T-cell (primary cell): ENCODE measurements around the gene MX1. TPM values are rescaled to one million over a fixed set of nuclear protein-coding genes. Genes with fewer than 3 reads are reported as not detected.

ENCODE experiments used
- ATAC-seq, 4 experiments: fragments of 200-7000 bp in 3 of 4; fragments of 150-1000 bp in 1 of 4; cut with Tn5 transposase; replicated peaks in 1 of 4; 1 replicate in 3 of 4; 2 replicates in 1 of 4; pipeline ENCODE4 v1.10.0; 2021; ENCODE audit warnings: moderate library complexity in 3 of 4, mild to moderate bottlenecking in 2 of 4, moderate number of reproducible peaks in 1 of 4
- CTCF ChIA-PET, 2 donors: fragments of 300-600 bp; sonication (Branson Sonifier 250); formaldehyde crosslinking; loops; one replicate each; lab custom pipeline; 2022; ENCODE audit warnings: antibody characterized with exemption in 2 of 2; lab: Charles Lee
- POLR2A ChIA-PET, 2 donors: fragments of 300-600 bp; sonication (Branson Sonifier 250); formaldehyde crosslinking; loops; one replicate each; lab custom pipeline; 2022; ENCODE audit warnings: antibody characterized with exemption in 2 of 2; lab: Charles Lee
- DNase-seq, 35 experiments: peaks; one replicate each; pipeline versions ENCODE4 v3.0.0 to v3.0.0-alpha.2; 2013 to 2023
- H3K27ac ChIP-seq: one replicate; pipeline ENCODE4 v1.5.1; 2013; ENCODE audit warnings: low read length
- H3K27me3 ChIP-seq, 2 experiments: replicated peaks in 1 of 2; 1 replicate in 1 of 2; 2 replicates in 1 of 2; pipeline versions ENCODE4 v1.6.1 to v1.7.0; 2013; ENCODE audit warnings: low read length in 1 of 2, mixed read lengths in 1 of 2; ENCODE audit not compliant: control insufficient read depth in 2 of 2, insufficient read depth in 2 of 2; ENCODE audit errors: extremely low read depth in 1 of 2
- H3K36me3 ChIP-seq, 2 donors: 1 replicate in 1 of 2; 2 replicates in 1 of 2; pipeline versions ENCODE4 v1.6.1 to v1.7.0; 2013; ENCODE audit warnings: low read length in 1 of 2; ENCODE audit not compliant: control insufficient read depth in 2 of 2, insufficient read depth in 1 of 2; ENCODE audit errors: extremely low read depth in 1 of 2
- H3K4me1 ChIP-seq, 2 experiments: 1 replicate in 1 of 2; 2 replicates in 1 of 2; pipeline versions ENCODE4 v1.6.1 to v1.7.0; 2013; ENCODE audit warnings: low read length in 2 of 2, mixed read lengths in 1 of 2; ENCODE audit not compliant: insufficient read depth in 2 of 2, control insufficient read depth in 1 of 2; ENCODE audit errors: extremely low read depth in 1 of 2
- H3K4me3 ChIP-seq, 2 donors: 1 replicate in 1 of 2; 2 replicates in 1 of 2; pipeline versions ENCODE4 v1.5.1 to v1.7.0; 2013; ENCODE audit warnings: mild to moderate bottlenecking in 2 of 2, low read length in 1 of 2, moderate library complexity in 1 of 2; ENCODE audit not compliant: control insufficient read depth in 1 of 2; ENCODE audit errors: extremely low read depth in 1 of 2
- H3K9me3 ChIP-seq: 2 replicates; pipeline ENCODE4 v1.7.0; 2013
- H3K27ac Mint-ChIP-seq, 2 donors: one replicate each; pipeline ENCODE4 v1.8.0; 2020 to 2021; ENCODE audit warnings: mild to moderate bottlenecking in 2 of 2, mixed read lengths in 2 of 2
- H3K27me3 Mint-ChIP-seq, 2 donors: one replicate each; pipeline ENCODE4 v1.8.0; 2021 to 2022; ENCODE audit warnings: mixed read lengths in 2 of 2
- H3K36me3 Mint-ChIP-seq: one replicate; pipeline ENCODE4 v1.8.0; 2021; ENCODE audit warnings: mixed read lengths
- H3K4me1 Mint-ChIP-seq, 3 donors: one replicate each; pipeline ENCODE4 v1.8.0; 2020 to 2022; ENCODE audit warnings: mixed read lengths in 3 of 3, mild to moderate bottlenecking in 1 of 3
- H3K4me3 Mint-ChIP-seq, 3 donors: one replicate each; pipeline ENCODE4 v1.8.0; 2020 to 2022; ENCODE audit warnings: mild to moderate bottlenecking in 3 of 3, mixed read lengths in 3 of 3, moderate library complexity in 3 of 3
- H3K9me3 Mint-ChIP-seq, 3 donors: one replicate each; pipeline ENCODE4 v1.8.0; 2020 to 2022; ENCODE audit warnings: mixed read lengths in 3 of 3
- WGBS: methylation state at CpG from one replicate; pipeline ENCODE4 v1.1.5; 2013; ENCODE audit warnings: missing lambda C conversion rate; ENCODE audit not compliant: insufficient coverage; 5-methylcytosine and 5-hydroxymethylcytosine counted together
- total RNA-seq, 35 experiments: library from RNA in 6 of 35; stranded (reverse) in 6 of 35; fragments of 120-200 nt in 1 of 35; gene quantifications; one replicate each; pipeline versions ENCODE4 v1.2.1 to v1.2.4 and lab custom pipeline; 2013 to 2026

The MX1 gene
- total RNA-seq, 5 donors from 2014 or later (not counting 1 experiment from before 2014, with no cell fraction given), result 55.2 to 82.5 (median 68.7) TPM

DNA sequence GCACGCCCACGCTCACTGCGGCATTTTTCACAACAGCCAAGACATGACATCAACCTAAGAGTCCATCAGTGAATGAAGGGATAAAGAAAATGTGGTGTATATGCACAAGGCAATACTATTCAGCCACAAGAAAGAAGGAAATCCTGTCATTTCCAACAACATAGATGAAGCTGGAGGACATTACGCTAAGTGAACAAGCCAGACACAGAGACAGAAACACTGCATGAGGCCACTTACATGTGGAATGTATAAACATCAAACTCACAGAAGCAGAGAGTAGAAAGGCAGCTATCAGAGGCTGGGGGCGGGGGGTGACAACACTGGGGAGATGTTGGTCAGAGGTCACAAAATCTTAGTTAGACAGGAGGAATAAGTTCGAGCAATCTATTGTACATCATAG, 61.0 kb downstream of the MX1 start:
- Histone ChIP-seq H3K9me3 (no peaks in the 10 kb centered on the region), H3K27me3 (peaks cover 0 to 20% of the 10 kb centered on the region in 2 experiments), H3K4me1 (no peaks in the 10 kb centered on the region), H3K4me3 (no peak overlapping the region), H3K27ac (no peak overlapping the region), H3K36me3 (no peaks in the 10 kb centered on the region)
- H3K9me3 Mint-ChIP-seq, result no peaks in the 10 kb centered on the region
- ChIA-PET POLR2A (no interaction called here), CTCF (no interaction called here)
- H3K27me3 Mint-ChIP-seq, result peaks cover 21 to 29% of the 10 kb centered on the region in 2 donors
- H3K36me3 Mint-ChIP-seq, result no peaks in the 10 kb centered on the region
- H3K4me3 Mint-ChIP-seq, result no peak overlapping the region
- DNase-seq (no peak), ATAC-seq (no peak)
- WGBS, result no CpG with 5 or more reads among the region's 6 CpGs
- no peaks in the 10 kb centered on the region for H3K4me1 Mint-ChIP-seq
- no peak overlapping the region for H3K27ac Mint-ChIP-seq

GRCh38 chr21:41488080-41488479, 62.0 kb downstream of the MX1 start:
- Histone ChIP-seq H3K4me3 (no peak overlapping the region), H3K27me3 (peaks cover 0 to 20% of the 10 kb centered on the region in 2 experiments), H3K36me3 (no peaks in the 10 kb centered on the region), H3K4me1 (no peaks in the 10 kb centered on the region), H3K27ac (no peak overlapping the region), H3K9me3 (no peaks in the 10 kb centered on the region)
- Mint-ChIP-seq H3K4me1 (no peaks in the 10 kb centered on the region), H3K27ac (no peak overlapping the region), H3K4me3 (no peak overlapping the region), H3K27me3 (peaks cover 17 to 28% of the 10 kb centered on the region in 2 donors), H3K36me3 (no peaks in the 10 kb centered on the region), H3K9me3 (no peaks in the 10 kb centered on the region)
- ChIA-PET POLR2A (no interaction called here), CTCF (no interaction called here)
- 77% methylated on average over 14 of the region's 14 CpGs for WGBS
- ATAC-seq, result no peak
- DNase-seq, result no peak

DNA sequence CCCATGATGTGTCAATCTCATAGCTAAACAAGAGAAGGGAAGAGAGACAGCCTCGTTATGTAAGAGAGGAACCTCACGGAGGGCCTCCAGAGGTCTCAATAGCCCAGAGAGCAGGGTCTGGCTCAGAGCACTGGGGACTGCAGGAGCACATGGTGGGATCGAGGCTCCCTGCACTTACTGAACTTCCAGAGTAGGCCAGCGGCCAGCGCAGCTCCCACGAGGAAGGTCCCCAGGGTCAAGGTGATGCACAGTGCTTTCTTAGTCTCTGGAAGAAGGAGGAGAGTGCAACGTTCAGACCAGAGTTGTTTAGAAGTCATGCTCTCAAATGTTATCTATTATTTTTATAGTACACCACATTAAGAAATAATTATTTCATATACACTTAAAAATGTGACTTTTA, 63.3 kb downstream of the MX1 start:
- no peaks in the 10 kb centered on the region for H3K4me1 ChIP-seq
- H3K4me3 Mint-ChIP-seq, result no peak overlapping the region
- no peaks in the 10 kb centered on the region for H3K9me3 ChIP-seq
- no peak overlapping the region for H3K27ac ChIP-seq
- H3K4me1 Mint-ChIP-seq, result no peaks in the 10 kb centered on the region
- H3K36me3 Mint-ChIP-seq, result no peaks in the 10 kb centered on the region
- H3K27me3 Mint-ChIP-seq, result peaks cover 22 to 33% of the 10 kb centered on the region in 2 donors
- H3K9me3 Mint-ChIP-seq, result no peaks in the 10 kb centered on the region
- ATAC-seq (no peak), DNase-seq (no peak)
- POLR2A ChIA-PET, result no interaction called here
- H3K36me3 ChIP-seq, result no peaks in the 10 kb centered on the region
- peaks cover 0 to 26% of the 10 kb centered on the region in 2 experiments for H3K27me3 ChIP-seq
- H3K27ac Mint-ChIP-seq, result no peak overlapping the region
- no peak overlapping the region for H3K4me3 ChIP-seq
- CTCF ChIA-PET, result no interaction called here
- 63% methylated on average over 2 of the region's 7 CpGs for WGBS

- Mint-ChIP-seq H3K27me3 (peaks cover 22 to 33% of the 10 kb centered on the region in 2 donors), H3K4me1 (no peaks in the 10 kb centered on the region), H3K27ac (no peak overlapping the region), H3K4me3 (no peak overlapping the region), H3K36me3 (no peaks in the 10 kb centered on the region), H3K9me3 (no peaks in the 10 kb centered on the region)
- Histone ChIP-seq H3K36me3 (no peaks in the 10 kb centered on the region), H3K4me1 (no peaks in the 10 kb centered on the region), H3K27me3 (peaks cover 0 to 26% of the 10 kb centered on the region in 2 experiments), H3K27ac (no peak overlapping the region), H3K4me3 (no peak overlapping the region), H3K9me3 (no peaks in the 10 kb centered on the region)
- DNase-seq (no peak), ATAC-seq (no peak)
- 80% methylated on average over 1 of the region's 4 CpGs for WGBS
- ChIA-PET CTCF (no interaction called here), POLR2A (no interaction called here)
These were observed 64.3 kb downstream of the MX1 start for GRCh38 chr21:41490330-41490729.

DNA sequence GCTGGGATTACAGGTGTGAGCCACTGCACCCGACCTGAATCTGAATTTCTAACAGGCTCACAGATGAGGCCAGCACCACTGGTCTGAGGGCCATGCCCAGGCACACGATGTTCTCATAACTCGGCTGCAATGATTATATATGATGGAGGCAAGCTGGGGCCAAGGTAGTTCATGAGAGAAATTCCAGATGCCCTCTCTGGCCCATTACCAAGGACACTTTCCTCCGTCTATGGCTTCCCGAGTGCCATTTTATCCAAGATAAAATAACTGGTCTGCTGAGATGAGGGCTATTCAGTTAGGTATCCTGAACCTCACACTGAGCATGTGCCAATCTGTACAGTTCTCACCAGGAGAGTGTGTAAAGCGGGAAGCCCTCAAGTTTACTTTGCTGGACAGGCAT, 65.4 kb downstream of the MX1 start:
- POLR2A ChIA-PET, result no interaction called here
- CTCF ChIA-PET, result no interaction called here

DNA sequence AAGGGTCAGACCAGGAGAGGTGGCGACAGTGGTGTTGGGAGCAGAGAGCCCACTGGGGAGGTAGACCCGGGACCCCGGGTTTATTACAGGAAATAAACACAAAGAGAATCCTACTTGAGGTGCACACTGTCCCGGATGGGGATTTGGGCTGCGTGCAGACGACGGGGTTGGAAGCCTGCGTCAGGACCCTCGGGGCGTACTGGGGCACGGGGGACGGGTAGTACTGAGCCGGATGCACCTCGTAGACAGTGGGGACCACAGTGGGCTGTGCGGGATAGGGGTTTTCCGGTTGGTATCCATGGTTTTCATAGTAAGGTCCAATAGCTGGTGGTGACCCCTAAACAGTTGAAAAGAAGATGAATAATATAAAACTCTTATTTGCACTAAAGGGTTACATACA, 68.2 kb downstream of the MX1 start:
- Mint-ChIP-seq H3K36me3 (no peaks in the 10 kb centered on the region), H3K9me3 (no peaks in the 10 kb centered on the region), H3K27me3 (peaks cover 19 to 21% of the 10 kb centered on the region in 2 donors), H3K4me1 (no peaks in the 10 kb centered on the region), H3K4me3 (no peak overlapping the region), H3K27ac (no peak overlapping the region)
- ChIA-PET POLR2A (no interaction called here), CTCF (no interaction called here)
- Histone ChIP-seq H3K9me3 (no peaks in the 10 kb centered on the region), H3K4me3 (no peak overlapping the region), H3K36me3 (no peaks in the 10 kb centered on the region), H3K27ac (no peak overlapping the region), H3K4me1 (no peaks in the 10 kb centered on the region), H3K27me3 (peaks cover 0 to 13% of the 10 kb centered on the region in 2 experiments)
- ATAC-seq (no peak), DNase-seq (no peak)
- WGBS, result 95% methylated on average over 14 of the region's 16 CpGs

More for the DNA sequence above, 65.4 kb downstream of the MX1 start:
- no peak for DNase-seq
- peaks cover 0 to 26% of the 10 kb centered on the region in 2 experiments for H3K27me3 ChIP-seq
- H3K27me3 Mint-ChIP-seq, result peaks cover 22 to 32% of the 10 kb centered on the region in 2 donors
- no peaks in the 10 kb centered on the region for H3K36me3 ChIP-seq
- ATAC-seq, result no peak
- H3K9me3 Mint-ChIP-seq, result no peaks in the 10 kb centered on the region
- no peak overlapping the region for H3K4me3 ChIP-seq
- no peaks in the 10 kb centered on the region for H3K4me1 ChIP-seq
- no peak overlapping the region for H3K4me3 Mint-ChIP-seq
- H3K27ac Mint-ChIP-seq, result no peak overlapping the region
- H3K36me3 Mint-ChIP-seq, result no peaks in the 10 kb centered on the region
- 59% methylated on average over 3 of the region's 6 CpGs for WGBS
- H3K4me1 Mint-ChIP-seq, result no peaks in the 10 kb centered on the region
- H3K9me3 ChIP-seq, result no peaks in the 10 kb centered on the region
- H3K27ac ChIP-seq, result no peak overlapping the region

GRCh38 chr21:41497008-41497407, 71.0 kb downstream of the MX1 start:
- no peaks in the 10 kb centered on the region for H3K9me3 ChIP-seq
- H3K36me3 ChIP-seq, result no peaks in the 10 kb centered on the region
- POLR2A ChIA-PET, result no interaction called here
- 77% methylated on average over 5 of the region's 6 CpGs for WGBS
- Mint-ChIP-seq H3K4me3 (no peak overlapping the region), H3K4me1 (no peaks in the 10 kb centered on the region), H3K9me3 (no peaks in the 10 kb centered on the region), H3K27me3 (peaks cover 15 to 17% of the 10 kb centered on the region in 2 donors), H3K36me3 (no peaks in the 10 kb centered on the region), H3K27ac (no peak overlapping the region)
- no peak for DNase-seq
- H3K4me1 ChIP-seq, result no peaks in the 10 kb centered on the region
- no peak overlapping the region for H3K4me3 ChIP-seq
- H3K27me3 ChIP-seq, result peaks cover 0 to 15% of the 10 kb centered on the region in 2 experiments
- no peak overlapping the region for H3K27ac ChIP-seq
- CTCF ChIA-PET, result no interaction called here
- no peak for ATAC-seq
